ENCODE measurements around the gene CEACAM20. TPM values are rescaled to one million over a fixed set of nuclear protein-coding genes. Genes with fewer than 3 reads are reported as not detected.

CEACAM20 gene
- total and polyA plus RNA-seq, 2 of the 13 experiments (the other 11 are each of a cell fraction or from before 2014, with no cell fraction given): 0.04 TPM; not detected in 1

DNA sequence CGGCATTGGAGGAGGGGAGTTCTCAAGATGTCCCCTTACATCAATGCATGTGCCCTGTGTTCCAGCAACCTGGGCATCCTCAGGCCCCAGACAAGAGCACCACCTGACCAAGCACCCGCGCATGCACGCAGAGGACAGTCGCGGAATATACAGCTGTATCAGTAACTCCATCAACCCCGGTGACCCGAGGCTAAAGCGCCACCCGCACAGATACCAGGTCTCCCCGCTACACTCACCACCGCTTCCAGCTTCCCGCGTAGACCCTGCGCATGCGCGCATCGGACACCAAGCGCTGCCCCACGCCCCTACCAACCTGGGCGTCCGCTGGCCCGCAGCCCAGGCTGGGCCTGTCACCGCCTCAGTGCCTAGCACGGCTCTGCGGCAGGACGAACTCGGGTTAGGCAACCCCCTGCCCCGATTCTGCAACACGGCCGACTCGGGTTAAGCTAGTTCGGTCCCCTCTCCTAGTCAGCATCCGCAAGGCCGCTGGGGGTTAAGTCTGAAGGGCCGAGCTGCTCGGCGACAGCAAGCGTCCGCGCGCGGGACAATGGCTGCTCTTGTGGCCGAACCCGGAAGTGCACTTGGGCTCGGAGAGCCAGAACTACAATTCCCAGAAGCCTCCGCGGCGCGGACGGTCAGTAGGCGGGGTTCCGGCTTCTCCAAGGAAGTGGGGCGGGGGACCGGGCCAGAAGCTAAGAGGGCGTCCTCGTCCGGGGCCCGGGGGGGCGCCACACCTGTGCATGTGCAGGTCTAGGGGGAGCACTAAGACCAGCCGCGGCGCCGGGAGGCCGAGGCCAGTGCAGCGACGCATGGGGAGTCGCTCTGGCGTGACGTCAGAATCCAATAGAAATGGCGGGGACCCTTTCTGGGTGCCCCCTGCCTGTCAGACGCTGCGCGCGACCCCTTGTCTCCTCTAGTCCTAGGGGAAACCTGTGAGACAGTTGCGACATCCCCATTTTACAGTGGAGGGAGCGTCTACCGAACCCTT lies 29.2 kb downstream of the CEACAM20 start, which contains the start of gene ZNF180 (continued):
- TF ChIP-seq MIER3 (CRISPR knock-in tag; IDR thresholded peaks at IDR 0.05; ENCODE audit: borderline replicate concordance) (peak; percentile 73; the same call in 1 of the 2 replicates), CREB1 (IDR thresholded peaks at IDR 0.05) (peak; percentile 97), CREB1 (CRISPR knock-in tag; IDR thresholded peaks at IDR 0.05) (peak; percentile 95), KLF12 (CRISPR knock-in tag; IDR thresholded peaks at IDR 0.05; ENCODE audit: borderline replicate concordance) (peak; percentile 85; the same call in 1 of the 2 replicates), ZNF614 (CRISPR knock-in tag; IDR thresholded peaks at IDR 0.05; ENCODE audit: borderline replicate concordance) (peak; percentile 93; the same call in 1 of the 2 replicates), ARNTL (CRISPR knock-in tag; IDR thresholded peaks at IDR 0.05) (peak; percentile 22; the same call in 1 of the 2 replicates), RORA (CRISPR knock-in tag; IDR thresholded peaks at IDR 0.05) (no peak), YY1 (IDR thresholded peaks at IDR 0.05; ENCODE audit: insufficient read depth, insufficient replicate concordance, low read depth, low read length) (peak; percentile 92), CC2D1A (CRISPR knock-in tag; IDR thresholded peaks at IDR 0.05) (no peak), ZNF724P (CRISPR knock-in tag; IDR thresholded peaks at IDR 0.05; ENCODE audit: borderline replicate concordance) (0 out of 2 replicates have a peak, but pooled peaks have one; percentile 58), NCOR1 (IDR thresholded peaks at IDR 0.05; ENCODE audit: borderline replicate concordance, low read length) (no peak), JUN (CRISPR knock-in tag; IDR thresholded peaks at IDR 0.05) (no peak), SRY (CRISPR knock-in tag; IDR thresholded peaks at IDR 0.05) (peak; percentile 97), AHR (CRISPR knock-in tag; IDR thresholded peaks at IDR 0.05) (peak; percentile 64; the same call in 1 of the 2 replicates), HOXA5 (CRISPR knock-in tag; IDR thresholded peaks at IDR 0.05) (peak; percentile 96), TCF12 (IDR thresholded peaks at IDR 0.05) (no peak), TCF12 (CRISPR knock-in tag; IDR thresholded peaks at IDR 0.05) (peak; percentile 89)
- TF ChIP-seq, protein P1, sequence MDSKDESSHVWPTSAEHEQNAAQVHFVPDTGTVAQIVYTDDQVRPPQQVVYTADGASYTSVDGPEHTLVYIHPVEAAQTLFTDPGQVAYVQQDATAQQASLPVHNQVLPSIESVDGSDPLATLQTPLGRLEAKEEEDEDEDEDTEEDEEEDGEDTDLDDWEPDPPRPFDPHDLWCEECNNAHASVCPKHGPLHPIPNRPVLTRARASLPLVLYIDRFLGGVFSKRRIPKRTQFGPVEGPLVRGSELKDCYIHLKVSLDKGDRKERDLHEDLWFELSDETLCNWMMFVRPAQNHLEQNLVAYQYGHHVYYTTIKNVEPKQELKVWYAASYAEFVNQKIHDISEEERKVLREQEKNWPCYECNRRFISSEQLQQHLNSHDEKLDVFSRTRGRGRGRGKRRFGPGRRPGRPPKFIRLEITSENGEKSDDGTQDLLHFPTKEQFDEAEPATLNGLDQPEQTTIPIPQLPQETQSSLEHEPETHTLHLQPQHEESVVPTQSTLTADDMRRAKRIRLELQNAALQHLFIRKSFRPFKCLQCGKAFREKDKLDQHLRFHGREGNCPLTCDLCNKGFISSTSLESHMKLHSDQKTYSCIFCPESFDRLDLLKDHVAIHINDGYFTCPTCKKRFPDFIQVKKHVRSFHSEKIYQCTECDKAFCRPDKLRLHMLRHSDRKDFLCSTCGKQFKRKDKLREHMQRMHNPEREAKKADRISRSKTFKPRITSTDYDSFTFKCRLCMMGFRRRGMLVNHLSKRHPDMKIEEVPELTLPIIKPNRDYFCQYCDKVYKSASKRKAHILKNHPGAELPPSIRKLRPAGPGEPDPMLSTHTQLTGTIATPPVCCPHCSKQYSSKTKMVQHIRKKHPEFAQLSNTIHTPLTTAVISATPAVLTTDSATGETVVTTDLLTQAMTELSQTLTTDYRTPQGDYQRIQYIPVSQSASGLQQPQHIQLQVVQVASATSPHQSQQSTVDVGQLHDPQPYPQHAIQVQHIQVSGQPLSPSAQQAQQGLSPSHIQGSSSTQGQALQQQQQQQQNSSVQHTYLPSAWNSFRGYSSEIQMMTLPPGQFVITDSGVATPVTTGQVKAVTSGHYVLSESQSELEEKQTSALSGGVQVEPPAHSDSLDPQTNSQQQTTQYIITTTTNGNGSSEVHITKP (CRISPR knock-in tag; IDR thresholded peaks at IDR 0.05; ENCODE audit: low read depth): peak; percentile 88
- TF ChIP-seq, protein P2, sequence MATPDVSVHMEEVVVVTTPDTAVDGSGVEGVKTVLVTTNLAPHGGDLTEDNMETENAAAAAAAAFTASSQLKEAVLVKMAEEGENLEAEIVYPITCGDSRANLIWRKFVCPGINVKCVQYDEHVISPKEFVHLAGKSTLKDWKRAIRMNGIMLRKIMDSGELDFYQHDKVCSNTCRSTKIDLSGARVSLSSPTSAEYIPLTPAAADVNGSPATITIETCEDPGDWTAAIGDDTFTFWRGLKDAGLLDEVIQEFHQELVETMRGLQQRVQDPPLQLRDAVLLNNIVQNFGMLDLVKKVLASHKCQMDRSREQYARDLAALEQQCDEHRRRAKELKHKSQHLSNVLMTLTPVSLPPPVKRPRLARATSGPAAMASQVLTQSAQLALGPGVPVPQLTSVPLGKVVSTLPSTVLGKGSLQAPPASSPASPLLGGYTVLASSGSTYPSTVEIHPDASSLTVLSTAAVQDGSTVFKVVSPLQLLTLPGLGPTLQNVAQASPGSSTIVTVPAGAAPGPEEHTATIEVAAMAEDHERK (CRISPR knock-in tag; IDR thresholded peaks at IDR 0.05; ENCODE audit: low read depth): no peak; the same call in 1 of the 2 replicates
- TF ChIP-seq, protein P3, sequence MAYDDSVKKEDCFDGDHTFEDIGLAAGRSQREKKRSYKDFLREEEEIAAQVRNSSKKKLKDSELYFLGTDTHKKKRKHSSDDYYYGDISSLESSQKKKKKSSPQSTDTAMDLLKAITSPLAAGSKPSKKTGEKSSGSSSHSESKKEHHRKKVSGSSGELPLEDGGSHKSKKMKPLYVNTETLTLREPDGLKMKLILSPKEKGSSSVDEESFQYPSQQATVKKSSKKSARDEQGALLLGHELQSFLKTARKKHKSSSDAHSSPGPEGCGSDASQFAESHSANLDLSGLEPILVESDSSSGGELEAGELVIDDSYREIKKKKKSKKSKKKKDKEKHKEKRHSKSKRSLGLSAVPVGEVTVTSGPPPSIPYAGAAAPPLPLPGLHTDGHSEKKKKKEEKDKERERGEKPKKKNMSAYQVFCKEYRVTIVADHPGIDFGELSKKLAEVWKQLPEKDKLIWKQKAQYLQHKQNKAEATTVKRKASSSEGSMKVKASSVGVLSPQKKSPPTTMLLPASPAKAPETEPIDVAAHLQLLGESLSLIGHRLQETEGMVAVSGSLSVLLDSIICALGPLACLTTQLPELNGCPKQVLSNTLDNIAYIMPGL (CRISPR knock-in tag; IDR thresholded peaks at IDR 0.05; ENCODE audit: borderline replicate concordance in 1 of 2, low read depth in 1 of 2): peak; percentile 89 to 92

Data from HepG2 (cell line).